GM12873 (cell line): ENCODE measurements around the gene RECQL5.

Experiments used
- CTCF ChIP-seq: IDR thresholded peaks from 2 replicates; pipeline ENCODE4 v1.5.1; 2012; ENCODE audit warnings: low read depth, mild to moderate bottlenecking, moderate library complexity, low read length, control low read depth; ENCODE audit not compliant: insufficient read depth; ENCODE audit errors: missing control alignments

Gene RECQL5

DNA sequence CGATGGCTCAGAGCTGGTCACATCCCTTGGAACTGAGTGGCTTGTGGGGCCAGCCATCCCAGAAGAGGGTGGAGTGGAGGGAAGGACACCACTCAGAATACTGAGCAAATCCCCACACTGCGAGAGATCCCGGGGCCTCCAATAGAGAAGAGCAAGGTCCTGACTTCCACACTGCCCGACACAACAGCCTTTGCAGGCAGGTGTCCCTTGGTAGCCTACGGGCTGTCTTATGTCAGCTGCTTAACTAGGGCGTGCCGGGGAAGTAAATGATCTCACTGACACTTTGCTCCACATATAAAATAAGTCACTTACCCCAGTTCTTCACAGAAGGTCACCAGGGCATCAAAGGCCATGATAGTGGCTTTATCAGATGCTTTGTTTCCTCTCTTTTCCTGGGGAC is 16.1 kb downstream of the RECQL5 start:
- TF ChIP-seq CTCF, result no peak

DNA sequence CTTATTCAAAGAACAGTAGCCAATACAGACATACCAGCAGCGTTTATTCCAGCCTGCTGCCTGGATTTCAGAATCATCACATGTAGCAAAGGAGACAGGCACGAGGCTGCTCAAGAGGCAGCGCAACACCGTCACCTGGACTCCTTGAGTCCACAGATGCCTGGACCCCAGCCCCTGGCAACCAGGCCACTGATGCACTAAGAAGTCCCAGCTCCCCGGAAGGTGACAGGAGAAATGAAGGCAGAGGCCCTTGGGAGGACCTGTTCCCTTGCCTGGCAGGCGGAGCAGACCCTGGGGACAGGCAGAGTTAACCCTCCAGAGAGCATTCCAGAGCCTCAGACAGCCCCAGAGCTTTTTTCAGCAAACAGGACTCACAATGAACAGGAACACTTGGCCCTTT is 17.3 kb downstream of the RECQL5 start:
- no peak for TF ChIP-seq CTCF

DNA sequence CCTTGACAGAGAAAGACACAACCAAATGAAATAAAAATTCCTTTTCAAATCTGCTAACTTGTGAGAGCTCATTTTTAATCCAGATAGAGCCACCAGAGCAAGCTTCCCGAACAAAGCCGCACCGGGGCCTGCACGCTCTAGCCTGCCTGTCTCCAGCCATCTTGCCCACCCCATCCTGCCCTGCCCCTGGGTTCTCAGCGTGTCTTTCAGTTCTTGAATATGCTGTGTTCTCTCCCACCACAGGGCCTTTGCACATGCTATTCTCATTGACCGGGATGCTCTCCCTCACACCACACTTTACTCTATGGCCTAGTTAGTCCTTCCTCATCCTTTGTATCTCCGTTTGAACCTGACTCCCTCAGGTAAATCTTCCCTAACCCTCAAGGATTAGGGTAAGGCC is 19.0 kb downstream of the RECQL5 start:
- TF ChIP-seq CTCF, result no peak

DNA sequence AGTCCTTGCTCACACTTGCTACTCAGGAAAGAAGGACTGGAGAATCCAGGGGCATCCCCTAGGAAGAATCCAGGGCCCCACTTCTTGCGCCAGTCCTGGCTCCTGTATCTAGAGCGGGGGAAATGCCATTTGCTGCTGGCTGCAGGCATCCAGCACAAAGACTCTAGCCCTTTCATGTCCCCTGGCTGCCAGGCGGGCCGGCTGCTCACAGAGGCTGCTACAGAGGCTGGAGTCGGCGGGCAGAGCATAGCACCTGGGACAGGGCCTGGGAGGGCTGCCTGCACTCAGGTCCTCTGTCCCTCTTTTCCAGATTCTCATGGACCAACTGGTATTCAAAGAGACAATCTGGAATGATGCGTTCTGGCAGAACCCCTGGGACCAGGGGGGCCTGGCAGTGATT is 19.9 kb downstream of the RECQL5 start:
- no peak for TF ChIP-seq CTCF

- TF ChIP-seq CTCF, result no peak
Measured at GRCh38 chr17:75646638-75646992, 20.3 kb downstream of the RECQL5 start.

- TF ChIP-seq CTCF, result no peak
Measured at GRCh38 chr17:75645889-75646637, 20.9 kb downstream of the RECQL5 start.

- no peak for TF ChIP-seq CTCF
Measured at GRCh38 chr17:75645501-75645888, 21.5 kb downstream of the RECQL5 start.

GRCh38 chr17:75643643-75644017 is 23.3 kb downstream of the RECQL5 start:
- TF ChIP-seq CTCF, result no peak
